SK-N-SH treated with all-trans-retinoic acid at 6 μM for 48 hours (cell line): ENCODE measurements around the gene TMOD2.

ENCODE experiments used
- ATAC-seq: fragments of 200-7000 bp; cut with Tn5 transposase; 3 replicates; pipeline ENCODE4 v1.9.1; 2020; ENCODE audit warnings: mild to moderate bottlenecking, moderate library complexity
- ARNTL ChIP-seq: fragments of 450-650 bp; formaldehyde crosslinking; IDR thresholded peaks from 2 replicates; pipeline ENCODE4 v1.5.0; 2020; ENCODE audit warnings: low read depth, mild to moderate bottlenecking, moderate library complexity, borderline replicate concordance
- BACH2 ChIP-seq: fragments of 250-450 bp; sonication (Bioruptor Pico); IDR thresholded peaks from 2 replicates; pipeline ENCODE4 v1.9.0; 2021; ENCODE audit warnings: mild to moderate bottlenecking, borderline replicate concordance
- CREB5 ChIP-seq: fragments of 250-450 bp; sonication (Bioruptor Pico); IDR thresholded peaks from 2 replicates; pipeline ENCODE4 v1.5.1; 2020; ENCODE audit warnings: low read depth, mild to moderate bottlenecking, moderate library complexity
- CSDC2 ChIP-seq: fragments of 250-450 bp; sonication (Bioruptor Pico); IDR thresholded peaks from 2 replicates; pipeline ENCODE4 v1.5.0; 2020; ENCODE audit warnings: mild to moderate bottlenecking, moderate library complexity
- CSRNP3 ChIP-seq: fragments of 250-450 bp; sonication (Bioruptor Pico); IDR thresholded peaks from 2 replicates; pipeline ENCODE4 v1.5.1; 2021; ENCODE audit warnings: mild to moderate bottlenecking, moderate library complexity
- GLIS3 ChIP-seq: fragments of 250-450 bp; sonication (Bioruptor Pico); IDR thresholded peaks from 2 replicates; pipeline ENCODE4 v1.5.0; 2020; ENCODE audit warnings: mild to moderate bottlenecking, moderate library complexity
- ISL1 ChIP-seq: fragments of 250-450 bp; sonication (Bioruptor Pico); IDR thresholded peaks from 2 replicates; pipeline ENCODE4 v2.1.2; 2022; ENCODE audit warnings: mild to moderate bottlenecking, moderate library complexity
- OSR1 ChIP-seq: fragments of 250-450 bp; sonication (Bioruptor Pico); IDR thresholded peaks from 2 replicates; pipeline ENCODE4 v1.8.0; 2022; ENCODE audit warnings: moderate library complexity, mild to moderate bottlenecking, inconsistent platforms
- POU6F1 ChIP-seq: fragments of 250-450 bp; sonication (Bioruptor Pico); IDR thresholded peaks from 2 replicates; pipeline ENCODE4 v1.8.0; 2021; ENCODE audit warnings: low read depth, mild to moderate bottlenecking, moderate library complexity, borderline replicate concordance
- PPARA ChIP-seq: fragments of 250-450 bp; sonication (Bioruptor Pico); IDR thresholded peaks from 2 replicates; pipeline ENCODE4 v1.5.0; 2020; ENCODE audit warnings: mild to moderate bottlenecking, borderline replicate concordance
- RARB ChIP-seq: fragments of 250-450 bp; sonication (Bioruptor Pico); IDR thresholded peaks from 2 replicates; pipeline ENCODE4 v1.8.0; 2021; ENCODE audit warnings: mild to moderate bottlenecking, moderate library complexity
- SNAI2 ChIP-seq: fragments of 250-450 bp; sonication (Bioruptor Pico); IDR thresholded peaks from 2 replicates; pipeline ENCODE4 v1.5.0; 2020; ENCODE audit warnings: mild to moderate bottlenecking, moderate library complexity
- TCF4 ChIP-seq: fragments of 250-450 bp; sonication (Bioruptor Pico); IDR thresholded peaks from 2 replicates; pipeline ENCODE4 v1.8.0; 2021; ENCODE audit warnings: mild to moderate bottlenecking, moderate library complexity, borderline replicate concordance
- TSHZ2 ChIP-seq: fragments of 250-450 bp; sonication (Bioruptor Pico); IDR thresholded peaks from 2 replicates; pipeline ENCODE4 v1.5.0; 2020; ENCODE audit warnings: mild to moderate bottlenecking, moderate library complexity
- ZC3H10 ChIP-seq: fragments of 250-450 bp; sonication (Bioruptor Pico); IDR thresholded peaks from 2 replicates; pipeline ENCODE4 v1.5.1; 2021; ENCODE audit warnings: mild to moderate bottlenecking, moderate library complexity
- ZFP3 ChIP-seq: fragments of 250-450 bp; sonication (Bioruptor Pico); IDR thresholded peaks from 2 replicates; pipeline ENCODE4 v1.5.0; 2020; ENCODE audit warnings: mild to moderate bottlenecking, moderate library complexity
- ZNF565 ChIP-seq: fragments of 450-650 bp; formaldehyde crosslinking; conservative IDR thresholded peaks from 2 replicates; pipeline ENCODE4 v1.5.0; 2020; ENCODE audit warnings: low read depth, mild to moderate bottlenecking, moderate library complexity
- ZNF70 ChIP-seq: fragments of 450-650 bp; formaldehyde crosslinking; IDR thresholded peaks from 2 replicates; pipeline ENCODE4 v1.5.0; 2020; ENCODE audit warnings: mild to moderate bottlenecking, moderate library complexity
- ZNF8 ChIP-seq: fragments of 450-650 bp; formaldehyde crosslinking; IDR thresholded peaks from 2 replicates; pipeline ENCODE4 v1.5.0; 2020; ENCODE audit warnings: mild to moderate bottlenecking, moderate library complexity

Gene TMOD2

GRCh38 chr15:51768018-51768417 is 16.6 kb downstream of the TMOD2 start:
- no peak for ATAC-seq
- TF ChIP-seq GLIS3 (CRISPR knock-in tag) (no peak), ZNF8 (no peak), ZNF565 (no peak), SNAI2 (CRISPR knock-in tag) (no peak), ZC3H10 (CRISPR knock-in tag) (no peak), PPARA (CRISPR knock-in tag) (no peak), CSDC2 (CRISPR knock-in tag) (no peak), POU6F1 (no peak), BACH2 (CRISPR knock-in tag) (no peak), OSR1 (CRISPR knock-in tag) (no peak), ZNF70 (no peak), ISL1 (CRISPR knock-in tag) (no peak), RARB (CRISPR knock-in tag) (no peak), ZFP3 (CRISPR knock-in tag) (no peak), CREB5 (CRISPR knock-in tag) (no peak), ARNTL (CRISPR knock-in tag) (no peak)

GRCh38 chr15:51770902-51771301 is 19.5 kb downstream of the TMOD2 start:
- no peak; the same call in 2 of the 3 replicates for ATAC-seq
- TF ChIP-seq OSR1 (CRISPR knock-in tag) (no peak), SNAI2 (CRISPR knock-in tag) (no peak)

GRCh38 chr15:51771773-51772172 is 20.4 kb downstream of the TMOD2 start:
- no peak for ATAC-seq
- no peak for TF ChIP-seq CSRNP3
- TF ChIP-seq BACH2 (CRISPR knock-in tag), result no peak
- no peak for TF ChIP-seq CREB5 (CRISPR knock-in tag)
- TF ChIP-seq, all 23 proteins: peak for 0

- no peak for TF ChIP-seq OSR1 (CRISPR knock-in tag)
- TF ChIP-seq POU6F1, result no peak
- no peak for TF ChIP-seq GLIS3 (CRISPR knock-in tag)
- TF ChIP-seq RARB (CRISPR knock-in tag), result no peak
- TF ChIP-seq ZNF8, result no peak
- no peak for TF ChIP-seq CSRNP3
- no peak for TF ChIP-seq TCF4 (CRISPR knock-in tag)
- no peak for TF ChIP-seq TSHZ2 (CRISPR knock-in tag)
- ATAC-seq, result no peak
Observed at GRCh38 chr15:51774916-51775315, 23.5 kb downstream of the TMOD2 start.
